GM23248 (cell line): ENCODE measurements around the gene EML6. TPM values are rescaled to one million over a fixed set of nuclear protein-coding genes. Genes with fewer than 3 reads are reported as not detected.

Experiments used
- DNase-seq: peaks from one replicate; pipeline ENCODE4 v3.0.0-alpha.2; 2015
- H2AFZ ChIP-seq: fragments of 200-600 bp; sonication (generic); 2 replicates; pipeline ENCODE4 v1.6.1; 2016; ENCODE audit warnings: antibody characterized with exemption
- H3F3A ChIP-seq: fragments of 200-600 bp; sonication (generic); 2 replicates; pipeline ENCODE4 v1.6.1; 2016; ENCODE audit warnings: mild to moderate bottlenecking, antibody characterized with exemption, mixed run types; ENCODE audit not compliant: insufficient read depth
- H3K27ac ChIP-seq: fragments of 200-600 bp; sonication (generic); 2 replicates; pipeline ENCODE4 v1.5.1; 2016; ENCODE audit warnings: mild to moderate bottlenecking
- H3K27me3 ChIP-seq: fragments of 200-600 bp; sonication (generic); replicated peaks from 2 replicates; pipeline ENCODE4 v1.6.1; 2016; ENCODE audit warnings: mild to moderate bottlenecking; ENCODE audit not compliant: insufficient read depth
- H3K36me3 ChIP-seq: fragments of 200-600 bp; sonication (generic); 2 replicates; pipeline ENCODE4 v1.6.1; 2016; ENCODE audit warnings: low read depth, mild to moderate bottlenecking
- H3K4me1 ChIP-seq: fragments of 200-600 bp; sonication (generic); 2 replicates; pipeline ENCODE4 v1.6.1; 2016; ENCODE audit warnings: mild to moderate bottlenecking; ENCODE audit not compliant: insufficient read depth
- H3K4me2 ChIP-seq: fragments of 200-600 bp; sonication (generic); one replicate; pipeline ENCODE4 v1.6.1; 2016; ENCODE audit warnings: mild to moderate bottlenecking; ENCODE audit not compliant: unreplicated experiment
- H3K4me3 ChIP-seq: fragments of 200-600 bp; sonication (generic); 2 replicates; pipeline ENCODE4 v1.5.1; 2016; ENCODE audit warnings: mild to moderate bottlenecking
- H3K79me2 ChIP-seq: fragments of 200-600 bp; sonication (generic); 2 replicates; pipeline ENCODE4 v1.6.1; 2016; ENCODE audit warnings: mild to moderate bottlenecking; ENCODE audit not compliant: insufficient read depth
- H3K9ac ChIP-seq: fragments of 200-600 bp; sonication (generic); 2 replicates; pipeline ENCODE4 v1.6.1; 2016; ENCODE audit warnings: mild to moderate bottlenecking
- H3K9me2 ChIP-seq: fragments of 200-600 bp; sonication (generic); 2 replicates; pipeline ENCODE4 v1.6.1; 2016; ENCODE audit warnings: mixed run types, mild to moderate bottlenecking, moderate library complexity; ENCODE audit not compliant: insufficient read depth
- H3K9me3 ChIP-seq: fragments of 200-600 bp; sonication (generic); one replicate; pipeline ENCODE4 v1.6.1; 2017; ENCODE audit warnings: low read depth
- H4K20me1 ChIP-seq: fragments of 200-600 bp; sonication (generic); 2 replicates; pipeline ENCODE4 v1.6.0; 2016; ENCODE audit not compliant: insufficient read depth
- EZH2 ChIP-seq: fragments of 200-600 bp; sonication (generic); IDR thresholded peaks from 2 replicates; pipeline ENCODE4 v1.6.1; 2018; ENCODE audit warnings: antibody characterized with exemption, mild to moderate bottlenecking; ENCODE audit not compliant: insufficient read depth, poor library complexity, severe bottlenecking
- EZH2phosphoT487 ChIP-seq: fragments of 200-600 bp; sonication (generic); IDR thresholded peaks from 2 replicates; pipeline ENCODE4 v1.6.1; 2018; ENCODE audit warnings: antibody characterized with exemption, moderate library complexity, mild to moderate bottlenecking, low read depth; ENCODE audit not compliant: insufficient read depth
- WGBS, 2 experiments: methylation state at CpG; one replicate each; pipeline ENCODE4 v1.1.6; 2015 to 2017; ENCODE audit warnings: low lambda C conversion rate in 2 of 2, low coverage in 1 of 2; ENCODE audit errors: missing lambda C conversion rate in 2 of 2; 5-methylcytosine and 5-hydroxymethylcytosine counted together
- in situ Hi-C: fragments of 300-500 bp; cut with MboI; formaldehyde crosslinking; loops from 2 replicates; pipeline ENCODE4 v1.15.0; 2020
- polyA plus RNA-seq: library from polyadenylated mRNA; unstranded; fragments of >200 nt; fragmentation: Nextera tagmentation; extraction: Ambion mirVana; gene quantifications from 2 replicates; pipeline ENCODE4 v1.2.1, GENCODE V29; 2016
- total RNA-seq: library from RNA; depleted of rRNA; stranded (reverse); fragments of >200 nt; shearing (Covaris generic); gene quantifications from 2 replicates; pipeline ENCODE4 v1.2.3, GENCODE V29; 2014

The EML6 gene
- total and polyA plus RNA-seq, 2 experiments from 2014 or later = 0.54 to 0.76 TPM

DNA sequence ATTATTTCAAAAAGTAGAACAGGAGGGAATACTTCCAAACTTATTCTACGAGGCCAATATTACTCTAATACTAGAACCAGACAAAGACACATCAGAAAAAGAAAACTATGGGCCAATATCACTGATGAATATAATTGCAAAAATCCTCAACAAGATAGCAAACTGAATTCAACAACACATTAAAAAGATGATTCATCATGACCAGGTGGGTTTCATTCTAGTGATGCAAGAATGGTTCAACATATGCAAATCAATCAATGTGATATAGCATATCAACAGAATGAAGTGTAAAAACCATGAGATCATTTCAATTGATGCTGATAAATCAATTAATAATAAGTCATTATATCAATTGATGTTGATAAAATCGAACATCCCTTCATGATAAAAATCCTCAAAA, 22.4 kb upstream of the EML6 start:
- Histone ChIP-seq H2AFZ (no peak overlapping the region), H3K27ac (no peak overlapping the region), H3K4me3 (no peak overlapping the region), H3K27me3 (no peaks in the 10 kb centered on the region), H3F3A (no peaks in the 10 kb centered on the region), H3K4me1 (no peaks in the 10 kb centered on the region), H3K36me3 (no peaks in the 10 kb centered on the region), H3K9me2 (no peaks in the 10 kb centered on the region), H3K79me2 (no peaks in the 10 kb centered on the region), H4K20me1 (no peaks in the 10 kb centered on the region), H3K9ac (no peak overlapping the region), H3K9me3 (no peaks in the 10 kb centered on the region), H3K4me2 (no peak overlapping the region)
- no peak for TF ChIP-seq EZH2phosphoT487
- no peak for TF ChIP-seq EZH2
- WGBS, 2 experiments = 82 to 90% methylated on average over 2 of the region's 2 CpGs
- no peak for DNase-seq
- in situ Hi-C loops = loop anchor here (10.0 kb wide), 1 partner anchor 586 kb away; the partner anchor contains the start of gene ACYP2

DNA sequence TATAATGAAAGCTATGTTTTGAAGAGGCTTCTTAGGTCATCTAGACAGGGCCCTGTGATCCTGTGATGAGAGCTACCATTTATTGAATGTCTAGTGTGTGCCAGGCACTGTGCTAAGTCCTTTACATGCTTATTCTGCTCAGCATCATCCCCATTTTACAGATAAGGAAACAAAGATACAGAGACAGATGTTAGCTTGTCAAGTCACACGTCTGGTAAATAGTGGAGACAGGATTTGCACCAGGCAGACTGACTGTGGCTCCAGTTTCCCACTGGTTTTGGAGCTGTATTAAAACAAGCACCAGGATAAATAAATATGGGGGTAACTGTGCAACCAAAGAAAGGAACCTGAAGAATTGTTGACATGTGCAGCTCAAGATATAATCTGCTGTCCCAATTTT, 19.2 kb upstream of the EML6 start:
- in situ Hi-C loops = loop anchor here (10.0 kb wide), 1 partner anchor 589 kb away; the partner anchor contains the start of gene ACYP2
- DNase-seq = no peak
- Histone ChIP-seq H3K79me2 (no peaks in the 10 kb centered on the region), H3K4me1 (no peaks in the 10 kb centered on the region), H3K9me2 (no peaks in the 10 kb centered on the region), H3K4me2 (no peak overlapping the region), H3K27me3 (no peaks in the 10 kb centered on the region), H4K20me1 (no peaks in the 10 kb centered on the region), H3K4me3 (no peak overlapping the region), H3K9me3 (no peaks in the 10 kb centered on the region), H3K27ac (no peak overlapping the region), H2AFZ (no peak overlapping the region), H3F3A (no peaks in the 10 kb centered on the region), H3K9ac (no peak overlapping the region), H3K36me3 (no peaks in the 10 kb centered on the region)
- TF ChIP-seq EZH2 = no peak
- no peak for TF ChIP-seq EZH2phosphoT487
- 87 to 91% methylated on average over 1 of the region's 1 CpG for WGBS, 2 experiments

DNA sequence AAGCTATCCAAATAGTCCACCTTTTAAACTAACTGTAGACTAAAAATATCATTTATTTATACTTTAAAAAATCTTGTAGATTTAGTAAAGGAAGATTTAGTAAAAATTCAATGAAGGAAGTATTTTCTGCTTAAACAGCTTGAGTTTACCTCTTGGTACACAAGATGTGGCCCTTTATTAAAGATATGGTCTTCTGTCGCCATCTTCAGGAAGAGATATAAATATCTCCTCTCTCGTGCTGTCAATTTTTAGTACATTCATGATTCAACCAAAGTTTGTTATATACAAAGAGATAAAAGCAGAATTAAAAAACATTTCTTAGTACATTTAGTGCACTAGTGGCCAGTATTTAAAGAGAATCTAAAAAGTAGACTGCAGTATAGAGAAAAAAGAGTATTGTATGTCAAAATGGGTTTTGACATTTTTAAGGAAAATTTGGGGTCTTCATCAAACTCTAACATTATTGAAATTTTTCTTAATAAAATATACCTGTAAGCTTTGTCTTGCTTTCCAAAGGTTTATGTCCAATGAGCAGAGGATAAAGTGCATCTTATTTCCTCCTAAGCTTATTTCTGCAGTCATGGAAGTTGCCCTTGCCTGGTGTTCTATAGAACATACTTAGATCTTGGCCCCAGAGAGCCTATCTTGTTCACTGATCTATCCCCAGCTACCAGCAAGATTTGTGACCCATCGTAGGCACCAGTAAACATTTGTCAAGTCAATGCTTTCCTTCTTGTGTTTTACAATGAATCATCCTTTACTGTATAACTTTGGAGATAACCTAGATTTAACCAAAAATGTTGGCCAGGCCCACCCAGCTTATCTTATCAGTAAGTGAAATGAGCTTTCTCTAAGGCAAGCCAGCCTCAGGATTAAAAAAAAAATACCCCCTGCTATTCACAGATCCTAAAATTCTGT, 18.5 kb upstream of the EML6 start:
- H3K27ac ChIP-seq = no peak overlapping the region
- in situ Hi-C loops = loop anchor here (10.0 kb wide), 1 partner anchor 590 kb away; the partner anchor contains the start of gene ACYP2
- no peak overlapping the region for H3K4me3 ChIP-seq
- TF ChIP-seq EZH2phosphoT487 = no peak
- TF ChIP-seq EZH2 = no peak
- no peaks in the 10 kb centered on the region for H3K9me3 ChIP-seq
- 2% methylated on average over 3 of the region's 3 CpGs for WGBS, 2 experiments
- no peak overlapping the region for H2AFZ ChIP-seq
- H4K20me1 ChIP-seq = no peaks in the 10 kb centered on the region
- no peaks in the 10 kb centered on the region for H3K79me2 ChIP-seq
- H3K36me3 ChIP-seq = no peaks in the 10 kb centered on the region
- peak; percentile 78 for DNase-seq
- H3K4me2 ChIP-seq = no peak overlapping the region
- no peak overlapping the region for H3K9ac ChIP-seq
- H3K9me2 ChIP-seq = no peaks in the 10 kb centered on the region
- no peaks in the 10 kb centered on the region for H3K27me3 ChIP-seq
- H3F3A ChIP-seq = no peaks in the 10 kb centered on the region
- no peaks in the 10 kb centered on the region for H3K4me1 ChIP-seq

DNA sequence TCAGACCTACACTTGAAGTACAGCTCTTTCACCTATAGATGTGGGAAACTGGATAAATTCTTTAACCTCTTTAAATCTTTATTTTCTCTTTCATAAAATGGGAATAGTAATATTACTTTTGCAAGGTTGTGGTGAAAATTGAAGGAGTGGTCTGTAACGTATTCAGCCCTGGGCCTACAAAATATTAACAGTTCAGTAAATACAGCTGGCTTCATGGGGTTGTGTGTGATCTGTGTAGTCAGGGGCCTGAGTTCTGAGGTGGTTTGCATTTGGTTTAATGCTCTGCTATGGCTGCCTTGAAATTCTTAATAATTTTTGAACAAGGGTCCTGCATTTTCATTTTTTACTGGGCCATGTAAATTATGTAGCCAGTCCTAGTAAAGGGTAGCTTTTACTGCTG, 16.8 kb upstream of the EML6 start:
- Histone ChIP-seq H3K4me2 (no peak overlapping the region), H3K9me2 (no peaks in the 10 kb centered on the region), H4K20me1 (no peaks in the 10 kb centered on the region), H2AFZ (no peak overlapping the region), H3K27me3 (no peaks in the 10 kb centered on the region), H3K9ac (no peak overlapping the region), H3K4me1 (no peaks in the 10 kb centered on the region), H3F3A (no peaks in the 10 kb centered on the region), H3K27ac (no peak overlapping the region), H3K36me3 (no peaks in the 10 kb centered on the region), H3K79me2 (no peaks in the 10 kb centered on the region), H3K9me3 (no peaks in the 10 kb centered on the region), H3K4me3 (no peak overlapping the region)
- in situ Hi-C loops = loop anchor here (10.0 kb wide), 1 partner anchor 592 kb away; the partner anchor contains the start of gene ACYP2
- TF ChIP-seq EZH2phosphoT487 (no peak), EZH2 (no peak)
- 96 to 98% methylated on average over 1 of the region's 1 CpG for WGBS, 2 experiments
- no peak for DNase-seq
